NCI-H128 (cell line): ENCODE results near the gene MBD5.

Experiments
- DNase-seq: peaks from one replicate; lab custom pipeline; 2025; ENCODE audit not compliant: unreplicated experiment; lab: John Stamatoyannopoulos, UW

Gene MBD5

DNA sequence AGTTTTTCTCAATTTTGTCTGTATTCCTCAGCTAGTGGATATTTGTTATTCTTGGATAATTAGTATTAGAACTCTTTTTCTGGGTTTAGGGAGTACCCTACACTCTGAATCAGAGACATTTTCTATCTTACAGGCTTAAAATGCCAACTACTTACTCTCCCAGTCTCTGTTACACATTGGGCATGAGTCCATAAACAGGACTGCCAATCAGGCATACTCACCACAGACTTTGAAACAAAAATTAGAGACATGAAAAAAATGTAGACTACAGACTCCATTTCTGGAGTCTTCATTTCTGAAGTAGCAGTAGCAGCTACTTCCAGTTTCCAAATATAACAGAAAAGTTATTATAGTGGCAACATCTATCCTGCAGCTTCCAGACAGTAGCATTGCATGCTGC lies 279.7 kb downstream of the MBD5 start:
- DNase-seq: no peak

DNA sequence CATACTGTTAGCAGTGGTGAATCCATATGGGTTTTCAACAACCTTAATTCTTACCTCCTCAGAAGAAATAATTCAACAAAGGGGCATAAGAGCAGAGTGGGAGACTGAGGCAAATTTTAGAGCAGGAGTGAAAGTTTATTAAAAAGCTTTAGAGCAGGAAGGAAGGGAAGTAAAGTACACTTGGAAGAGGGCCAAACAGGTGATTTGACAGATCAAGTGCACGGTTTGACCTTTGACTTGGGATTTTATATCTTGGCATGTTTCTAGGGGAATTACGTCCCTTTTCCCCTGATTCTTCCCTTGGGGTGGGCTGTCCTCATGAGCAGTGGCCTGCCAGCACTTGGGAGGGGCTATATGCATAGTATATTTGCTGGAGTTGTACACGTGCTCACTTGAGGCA lies 280.5 kb downstream of the MBD5 start:
- DNase-seq: no peak

DNA sequence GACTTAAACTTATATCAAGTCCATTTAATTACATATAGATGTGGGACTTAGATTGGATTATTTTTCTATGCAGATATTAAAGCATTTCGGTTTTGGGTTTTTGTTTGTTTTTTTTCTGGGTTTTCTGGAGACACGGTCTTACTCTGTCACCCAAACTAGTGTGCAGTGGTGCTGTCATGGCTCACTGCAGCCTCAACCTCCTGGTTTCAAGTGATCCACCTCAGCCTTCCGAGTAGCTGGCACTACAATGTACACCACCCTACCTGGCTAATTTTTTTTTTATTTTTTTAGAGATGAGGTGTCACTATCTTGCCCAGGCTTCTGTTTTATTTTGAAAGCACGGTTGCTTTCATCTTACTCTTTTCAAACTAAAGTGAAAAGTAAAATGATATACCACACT lies 281.6 kb downstream of the MBD5 start:
- no peak for DNase-seq

DNA sequence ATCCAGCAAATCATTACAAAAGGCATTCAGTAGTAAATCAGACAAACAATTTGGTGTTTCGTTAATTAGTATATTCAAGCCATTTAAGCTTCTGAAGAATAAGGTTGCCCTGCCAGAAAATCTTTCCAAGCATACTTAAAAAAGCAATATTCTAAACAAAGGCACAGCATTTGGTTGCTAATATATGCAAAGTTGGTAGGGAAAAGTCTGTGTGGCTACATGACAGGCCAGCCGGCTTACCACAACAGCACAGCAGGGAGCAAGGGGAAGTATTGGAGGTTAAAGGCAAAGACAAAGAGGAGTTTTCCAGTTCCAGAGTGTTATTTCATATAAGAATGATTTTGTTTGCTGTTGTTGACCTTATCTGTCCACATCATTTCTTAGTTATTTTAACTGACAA lies 282.3 kb downstream of the MBD5 start:
- no peak for DNase-seq

DNA sequence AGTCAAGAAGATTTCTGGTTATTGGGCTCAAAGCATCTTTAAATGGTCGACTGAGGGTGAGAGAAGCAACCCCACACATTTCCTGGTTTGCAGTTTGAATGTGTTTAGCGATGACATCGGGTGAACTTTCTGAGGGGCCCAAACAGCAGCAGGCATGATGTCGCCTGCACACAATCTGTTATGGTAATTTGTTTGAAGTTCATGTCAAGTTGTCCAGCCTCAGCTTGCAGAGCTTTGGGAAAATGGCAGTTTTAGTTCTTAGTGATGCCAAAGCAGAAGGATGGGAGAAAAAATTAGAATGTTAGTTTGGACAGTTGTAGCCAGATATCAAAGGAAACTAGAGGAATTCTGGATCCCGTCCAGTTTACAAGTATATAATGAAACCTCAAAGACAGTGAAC lies 284.6 kb downstream of the MBD5 start:
- DNase-seq: no peak

DNA sequence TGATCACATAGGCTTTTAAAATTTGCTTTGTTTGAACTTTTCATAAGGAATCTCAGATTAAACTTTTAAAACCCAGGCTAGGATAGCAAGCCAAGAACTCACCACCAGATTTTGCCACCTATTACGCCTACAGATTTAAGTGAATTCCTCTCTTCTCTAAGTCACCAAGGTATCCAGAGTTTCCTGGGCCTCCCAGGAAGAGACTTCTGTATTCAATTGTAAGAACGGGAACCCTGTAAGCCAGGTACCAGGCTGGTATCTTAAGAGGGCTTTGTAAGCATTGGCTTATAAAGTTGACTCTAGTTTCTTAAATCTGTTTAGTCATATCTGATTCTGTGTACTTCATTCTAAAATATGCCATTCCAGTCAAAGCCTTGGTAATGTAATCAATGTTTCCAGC lies 285.1 kb downstream of the MBD5 start:
- no peak for DNase-seq

DNA sequence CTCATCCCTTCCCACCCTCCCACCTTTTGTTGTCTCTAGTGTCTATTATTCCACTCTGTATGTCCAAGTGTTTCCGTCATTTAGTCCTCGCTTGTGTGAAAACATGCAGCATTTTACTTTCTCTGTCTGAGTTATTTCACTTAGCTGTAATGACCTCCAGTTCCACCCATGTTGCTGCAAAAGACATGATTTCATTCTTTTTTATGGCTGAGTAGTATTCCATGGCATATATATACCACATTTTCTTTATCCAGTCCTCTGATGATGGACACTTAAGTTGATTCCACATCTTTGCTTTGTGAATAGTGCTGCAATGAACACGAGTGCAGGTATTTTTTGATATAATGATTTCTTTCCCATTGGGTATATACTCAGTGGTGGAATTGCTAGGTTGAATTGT lies 296.7 kb downstream of the MBD5 start:
- no peak for DNase-seq

DNA sequence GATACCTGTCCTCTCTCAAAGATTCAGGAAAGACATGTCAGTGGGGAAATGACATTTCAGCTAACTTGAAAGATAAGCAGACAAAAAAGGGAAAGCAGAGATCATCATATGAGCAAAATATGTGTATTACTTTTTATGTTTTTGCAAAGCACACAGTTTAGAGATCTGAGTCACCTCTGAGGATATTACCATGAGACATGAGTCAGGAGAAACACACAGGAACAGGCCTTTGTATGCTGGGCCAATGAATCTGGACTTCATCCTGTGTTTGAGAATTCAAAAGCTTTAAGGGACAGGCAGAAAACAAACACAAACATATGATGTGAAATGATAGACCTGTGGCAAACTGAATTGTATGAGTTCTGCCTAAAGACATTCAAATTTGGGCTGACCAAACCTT lies 317.6 kb downstream of the MBD5 start:
- no peak for DNase-seq

DNA sequence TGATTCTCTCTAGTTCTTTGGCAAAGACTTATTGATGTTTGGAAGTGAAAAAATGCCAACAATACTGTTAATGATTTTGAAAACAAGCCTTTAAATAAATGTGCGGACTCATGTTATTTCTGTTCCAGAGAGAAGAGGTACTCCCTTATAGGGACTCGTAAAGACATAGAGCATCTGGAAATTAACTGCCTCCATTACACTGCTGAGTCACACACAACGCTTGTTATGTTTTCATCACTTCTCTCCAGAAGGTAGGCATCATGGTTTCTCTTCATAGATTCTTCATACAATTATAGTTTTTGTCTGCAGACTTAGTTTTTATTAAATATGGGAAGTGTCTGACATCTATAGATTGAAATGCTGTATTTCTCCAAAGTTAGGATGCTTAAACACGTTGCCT lies 321.2 kb downstream of the MBD5 start:
- DNase-seq: no peak

DNA sequence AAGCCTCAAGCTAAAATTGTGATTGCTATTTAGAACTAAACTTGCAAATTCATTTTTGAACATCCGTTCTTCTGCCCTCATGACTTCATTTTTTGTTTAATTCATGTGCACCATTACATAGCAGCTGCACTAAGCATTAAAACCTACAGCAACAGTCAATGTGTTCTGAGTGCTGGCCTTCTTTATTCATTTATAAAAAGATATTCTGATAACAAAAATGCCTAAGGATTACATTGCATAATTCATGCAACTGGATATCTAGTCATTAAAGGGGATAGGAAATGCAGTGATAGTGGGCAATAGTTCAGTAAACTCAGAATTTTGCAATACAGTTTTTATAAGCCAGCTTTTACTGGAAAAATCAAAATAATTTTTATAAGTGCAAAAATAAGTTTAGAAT lies 329.3 kb downstream of the MBD5 start:
- no peak for DNase-seq

DNA sequence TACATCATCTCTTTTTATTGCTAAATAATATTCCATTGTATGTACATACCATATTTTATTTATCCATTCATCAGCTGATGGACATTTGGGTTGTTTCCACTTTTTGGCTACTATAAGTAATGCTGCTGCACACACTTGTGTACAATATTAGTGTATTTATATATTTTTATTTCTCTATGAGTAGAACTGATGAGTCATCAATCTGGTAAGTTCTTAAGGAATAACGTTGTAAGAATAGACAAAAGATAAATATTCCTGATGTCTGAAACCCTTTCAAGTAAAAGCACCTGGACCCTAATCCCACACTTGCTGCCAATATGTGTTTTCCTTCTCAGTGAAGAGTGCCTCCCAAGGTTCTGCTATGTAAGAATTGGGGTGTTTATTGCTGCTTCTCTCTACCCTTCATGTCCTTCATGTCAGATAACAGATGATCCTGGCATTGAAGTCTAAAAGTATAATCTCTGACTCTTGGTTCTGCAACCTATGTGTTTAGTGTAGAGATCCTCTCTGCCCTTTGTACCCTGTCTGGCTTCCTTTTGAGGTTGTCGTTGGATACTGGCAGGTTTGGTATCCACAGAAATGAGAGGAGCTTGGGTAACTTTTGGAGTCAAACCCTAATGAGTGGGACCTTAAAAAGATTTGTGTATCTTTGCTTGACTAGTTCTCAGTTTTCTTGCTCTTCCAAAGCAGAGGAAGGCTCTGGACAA lies 330.7 kb downstream of the MBD5 start:
- no peak for DNase-seq

DNA sequence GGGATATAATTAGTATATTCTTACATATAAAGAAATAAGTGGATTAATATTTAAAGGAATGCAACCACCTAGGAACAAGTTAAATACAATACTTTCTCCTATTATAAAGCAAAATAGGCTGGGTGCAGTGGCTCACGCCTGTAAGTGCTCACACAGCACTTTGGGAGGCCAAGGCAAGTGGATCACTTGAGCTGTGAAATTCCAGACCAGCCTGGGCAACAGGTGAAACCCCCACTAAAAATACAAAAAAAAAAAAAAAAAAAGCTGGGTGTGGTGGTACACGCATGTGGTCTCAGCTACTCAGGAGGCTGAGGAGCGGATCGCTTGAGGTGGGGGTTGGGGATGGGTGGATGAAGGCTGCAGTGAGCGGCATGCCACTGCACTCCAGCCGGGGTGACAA lies 337.5 kb downstream of the MBD5 start:
- DNase-seq: no peak

DNA sequence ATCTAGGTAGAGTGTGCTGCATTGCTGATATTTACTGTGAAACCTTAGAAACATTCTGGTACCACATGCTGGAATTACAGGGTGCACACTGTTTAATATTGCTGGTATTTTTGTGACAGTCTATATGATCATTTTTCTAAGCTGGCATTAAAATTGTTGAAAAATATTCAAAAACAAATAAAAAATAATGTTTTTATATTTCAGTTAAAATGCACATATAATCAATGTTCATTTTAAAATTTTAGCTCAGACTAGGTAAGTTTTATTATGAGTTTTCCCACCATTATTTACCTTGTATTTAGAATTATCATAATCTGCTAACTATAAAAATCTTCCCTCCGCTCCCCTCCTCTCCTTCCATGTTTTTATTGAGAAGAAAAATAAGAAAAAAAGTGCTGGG lies 339.8 kb downstream of the MBD5 start:
- no peak for DNase-seq

DNA sequence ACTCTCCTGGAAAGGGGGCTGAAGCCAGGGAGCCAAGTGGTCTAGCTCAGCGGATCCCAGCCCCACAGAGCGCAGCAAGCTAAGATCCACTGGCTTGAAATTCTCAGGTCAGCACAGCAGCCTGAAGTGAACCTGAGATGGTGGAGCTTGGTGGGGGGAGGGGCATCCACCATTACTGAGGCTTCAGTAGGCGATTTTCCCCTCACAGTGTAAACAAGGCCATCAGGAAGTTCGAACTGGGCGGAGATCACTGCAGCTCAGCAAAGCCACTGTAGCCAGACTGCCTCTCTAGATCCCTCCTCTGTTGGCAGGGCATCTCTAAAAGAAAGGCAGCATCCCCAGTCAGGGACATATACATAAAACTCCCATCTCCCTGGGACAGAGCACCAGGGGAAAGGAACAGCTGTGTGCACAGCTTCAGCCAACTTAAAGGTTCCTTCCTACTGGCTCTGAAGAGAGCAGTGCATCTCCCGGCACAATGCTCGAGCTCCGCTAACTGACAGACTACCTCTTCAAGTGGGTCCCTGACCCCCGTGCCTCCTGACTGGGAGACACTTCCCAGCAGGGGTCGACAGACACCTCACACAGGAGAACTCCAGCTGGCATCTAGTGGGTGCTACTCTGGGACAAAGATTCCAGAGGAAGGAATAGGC lies 341.4 kb downstream of the MBD5 start:
- no peak for DNase-seq

DNA sequence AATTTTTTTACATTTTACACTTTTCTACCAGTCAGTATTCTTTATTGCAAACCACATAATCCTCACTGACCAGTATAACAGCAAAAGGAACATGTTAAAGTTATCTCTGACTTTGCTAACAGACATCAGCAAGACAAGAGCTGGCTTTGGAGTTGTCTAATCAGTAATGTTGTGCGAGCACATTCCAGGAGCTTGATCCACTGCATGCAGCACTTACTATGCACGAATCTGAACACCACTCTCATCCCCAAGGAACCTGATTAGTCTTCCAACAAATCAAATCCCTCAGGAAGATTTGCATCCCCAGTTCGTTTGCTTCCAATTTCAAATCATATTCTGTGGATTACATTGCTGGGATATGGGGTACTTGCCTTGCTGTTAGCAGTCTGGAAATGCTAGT lies 354.3 kb downstream of the MBD5 start:
- DNase-seq: no peak

DNA sequence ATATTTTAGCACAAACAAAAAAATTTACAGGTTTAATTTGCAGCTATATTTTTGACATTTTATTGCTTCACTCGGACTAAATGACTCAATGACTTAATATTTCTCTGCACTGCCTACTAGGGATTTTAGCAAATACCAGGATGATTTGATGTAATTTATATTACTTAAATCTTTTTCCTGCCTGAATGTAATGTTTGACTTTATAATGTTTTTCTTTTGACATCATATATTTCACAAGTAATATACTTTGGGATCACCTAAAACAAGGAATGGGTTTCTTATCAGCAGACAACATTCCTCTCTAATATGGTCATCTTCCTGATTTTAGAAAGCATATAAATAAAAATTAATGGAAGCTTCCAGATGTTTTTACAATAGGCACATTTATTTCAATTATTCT lies 370.4 kb downstream of the MBD5 start:
- no peak for DNase-seq

DNA sequence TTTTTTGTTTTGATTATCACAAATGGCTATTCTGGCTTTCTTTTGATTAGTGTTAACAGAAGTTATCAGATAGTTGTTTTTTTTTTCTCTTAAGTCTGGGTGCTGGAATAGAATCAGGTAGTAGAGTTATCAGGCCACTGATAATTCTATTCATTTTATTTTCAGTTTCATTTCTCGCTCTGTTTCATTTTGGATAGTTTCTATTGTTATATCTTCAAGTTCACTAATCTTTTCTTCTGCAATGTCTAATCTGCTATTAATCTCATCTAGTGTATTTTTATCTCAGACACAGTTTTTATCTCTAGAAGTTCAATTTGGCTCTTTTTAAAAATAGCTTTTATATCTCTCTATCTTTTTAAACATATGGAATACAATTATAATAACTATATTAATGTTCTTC lies 381.9 kb downstream of the MBD5 start:
- DNase-seq: no peak

DNA sequence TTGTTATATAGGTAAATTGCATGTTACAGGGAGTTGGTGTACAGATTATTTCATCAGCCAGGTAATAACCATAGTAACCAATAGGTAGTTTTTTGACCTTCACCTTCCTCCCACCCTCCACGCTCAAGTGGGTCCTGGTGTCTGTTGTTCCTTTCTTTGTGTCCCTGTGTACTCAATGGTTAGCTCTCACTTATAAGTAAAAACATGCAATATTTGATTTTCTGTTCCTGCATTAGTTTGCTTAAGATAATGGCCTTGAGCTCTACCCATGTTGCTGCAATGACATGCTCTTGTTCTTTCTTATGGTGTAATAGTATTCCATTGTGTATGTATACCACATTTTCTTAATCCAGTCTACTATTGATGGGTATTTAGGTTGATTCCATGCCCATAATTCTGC lies 390.0 kb downstream of the MBD5 start:
- no peak for DNase-seq

DNA sequence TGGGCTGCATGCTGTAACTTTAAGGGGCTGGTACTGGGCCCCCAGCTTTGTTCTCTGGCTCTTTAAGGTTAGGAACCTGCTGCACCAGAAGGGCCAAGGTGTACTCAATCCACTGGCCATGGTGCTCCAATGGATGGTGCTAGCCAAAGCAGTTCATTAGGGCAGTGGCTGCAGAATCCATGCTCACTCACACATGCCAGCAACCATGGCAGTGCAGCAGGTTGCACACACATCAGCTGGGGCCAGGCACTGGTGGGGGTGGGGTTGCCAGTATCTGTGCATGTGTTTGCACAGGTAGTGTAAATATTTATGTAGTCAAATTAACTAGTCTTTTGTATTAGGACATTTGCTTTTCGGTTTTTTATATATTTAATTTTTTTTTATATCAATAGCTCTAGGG lies 395.4 kb downstream of the MBD5 start:
- no peak for DNase-seq

DNA sequence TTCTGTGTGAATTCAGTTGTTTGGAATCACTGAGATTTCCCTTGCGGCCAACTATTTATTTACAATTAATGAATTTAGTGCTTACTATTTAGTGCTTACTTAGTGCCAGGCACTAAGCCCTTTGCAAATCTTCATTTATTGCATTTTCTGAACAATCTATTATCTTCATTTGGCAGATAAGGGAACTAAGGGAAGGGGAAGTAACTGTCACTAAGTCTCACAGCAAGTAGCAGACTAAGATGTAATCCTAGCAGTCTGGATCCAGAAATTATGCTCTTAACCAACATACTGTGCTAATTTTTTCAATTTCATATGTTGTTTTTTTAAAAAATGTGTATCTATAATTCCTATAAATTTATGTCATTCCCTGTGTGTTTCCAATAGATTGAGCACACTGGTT lies 409.2 kb downstream of the MBD5 start:
- no peak for DNase-seq

DNA sequence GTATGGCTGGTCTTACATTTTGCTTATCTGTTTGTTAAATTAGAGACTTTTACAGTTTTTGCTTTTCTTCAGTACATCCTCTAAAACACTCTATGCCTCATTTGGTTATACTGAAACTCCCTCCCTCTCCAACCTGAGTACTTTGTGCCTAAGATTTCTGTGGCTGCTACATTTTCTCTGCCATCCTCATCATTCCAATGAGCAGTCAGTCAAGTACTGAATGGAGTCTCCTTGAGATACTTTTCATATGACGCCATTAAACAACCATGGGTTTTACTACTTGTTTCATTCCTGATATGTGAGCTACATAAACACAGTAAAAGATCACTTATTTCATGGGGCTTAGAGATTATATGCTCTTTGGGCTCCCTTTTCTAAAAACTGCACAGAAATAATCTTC lies 427.0 kb downstream of the MBD5 start:
- DNase-seq: no peak

DNA sequence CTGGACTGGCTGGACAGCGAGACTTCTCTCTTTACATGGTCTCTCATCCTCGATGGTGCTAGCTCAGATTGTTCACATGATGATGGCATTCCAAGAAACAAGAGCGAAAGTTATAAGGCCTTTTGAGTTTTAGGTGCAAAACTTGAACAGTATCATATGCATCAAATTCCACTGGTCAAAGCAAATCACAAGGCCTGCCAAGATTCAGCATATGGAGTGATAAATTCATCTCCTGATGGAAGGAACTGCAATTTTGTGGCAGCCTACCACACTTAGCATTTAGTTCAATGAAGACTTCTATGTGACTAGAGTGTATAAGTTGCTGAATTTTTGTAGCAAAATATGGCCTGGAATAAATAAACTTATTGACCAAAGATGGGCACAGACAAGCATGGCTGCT lies 429.6 kb downstream of the MBD5 start:
- DNase-seq: no peak

DNA sequence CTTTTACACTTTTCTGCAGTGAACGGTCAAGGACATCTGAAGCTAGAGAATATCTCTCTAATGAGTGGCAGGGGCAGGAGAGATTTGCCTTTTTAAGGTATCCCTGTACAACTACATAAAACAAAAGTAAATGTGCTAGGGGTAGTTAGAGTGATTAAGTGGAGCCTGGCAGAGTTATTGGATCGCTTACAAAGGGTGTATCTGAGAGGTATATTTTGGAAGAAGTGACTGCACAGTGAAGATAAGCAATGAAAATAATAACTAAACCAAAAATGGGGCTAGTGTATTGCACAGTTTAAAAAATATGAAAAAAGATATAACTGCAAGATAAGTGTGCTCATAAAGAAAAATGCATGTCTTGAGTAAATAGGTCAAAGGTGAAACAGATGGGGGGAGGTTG lies 430.2 kb downstream of the MBD5 start:
- no peak for DNase-seq
